Trophoblast cell (in vitro differentiated cells and primary cell): ENCODE results near the gene IFI30.
A peak's percentile ranks its signal among the peaks of the same experiment; 100 is the strongest.

Experiments
- DNase-seq, 2 donors: peaks; one replicate each; pipeline ENCODE4 v3.0.0-alpha.2; 2016
- H2AFZ ChIP-seq: 2 replicates; pipeline ENCODE4 v1.6.1; 2013; ENCODE audit warnings: low read length, moderate library complexity, mild to moderate bottlenecking; ENCODE audit not compliant: insufficient read depth, poor library complexity
- H2AK5ac ChIP-seq: 2 replicates; pipeline ENCODE4 v1.6.1; 2013; ENCODE audit warnings: mild to moderate bottlenecking, low read length
- H2BK120ac ChIP-seq: 2 replicates; pipeline ENCODE4 v1.6.1; 2013; ENCODE audit warnings: low read length, mild to moderate bottlenecking, moderate library complexity; ENCODE audit not compliant: insufficient read depth, poor library complexity
- H2BK12ac ChIP-seq: 2 replicates; pipeline ENCODE4 v1.6.1; 2013; ENCODE audit warnings: mild to moderate bottlenecking, low read length, moderate library complexity
- H2BK5ac ChIP-seq: 2 replicates; pipeline ENCODE4 v1.6.1; 2013; ENCODE audit warnings: low read length, low read depth, moderate library complexity, mild to moderate bottlenecking; ENCODE audit not compliant: poor library complexity
- H3K14ac ChIP-seq: 2 replicates; pipeline ENCODE4 v1.6.1; 2013; ENCODE audit warnings: mild to moderate bottlenecking, low read length
- H3K18ac ChIP-seq: 2 replicates; pipeline ENCODE4 v1.6.1; 2013; ENCODE audit warnings: mild to moderate bottlenecking, low read length
- H3K23ac ChIP-seq: 2 replicates; pipeline ENCODE4 v1.6.1; 2013; ENCODE audit warnings: low read length
- H3K27ac ChIP-seq: 2 replicates; pipeline ENCODE4 v1.5.1; 2013; ENCODE audit warnings: low read depth, mild to moderate bottlenecking, inconsistent platforms, low read length, moderate library complexity
- H3K27me3 ChIP-seq: 2 replicates; pipeline ENCODE4 v1.6.1; 2013; ENCODE audit warnings: inconsistent platforms, mild to moderate bottlenecking, low read length, moderate library complexity; ENCODE audit not compliant: insufficient read depth
- H3K36me3 ChIP-seq, 2 experiments: 1 replicate in 1 of 2; 2 replicates in 1 of 2; pipeline ENCODE4 v1.6.1; 2013; ENCODE audit warnings: low read length in 2 of 2, mild to moderate bottlenecking in 2 of 2, moderate library complexity in 1 of 2; ENCODE audit not compliant: insufficient read depth in 2 of 2, control insufficient read depth in 1 of 2
- H3K4ac ChIP-seq: 2 replicates; pipeline ENCODE4 v1.6.1; 2013; ENCODE audit warnings: low read depth, mild to moderate bottlenecking, low read length, moderate library complexity
- H3K4me1 ChIP-seq, 2 experiments: 1 replicate in 1 of 2; 2 replicates in 1 of 2; pipeline ENCODE4 v1.6.1; 2013; ENCODE audit warnings: low read length in 2 of 2, mild to moderate bottlenecking in 2 of 2, moderate library complexity in 1 of 2; ENCODE audit not compliant: insufficient read depth in 2 of 2, control insufficient read depth in 1 of 2
- H3K4me2 ChIP-seq: 2 replicates; pipeline ENCODE4 v1.6.1; 2013; ENCODE audit warnings: inconsistent platforms, mild to moderate bottlenecking, low read length, moderate library complexity
- H3K4me3 ChIP-seq: 2 replicates; pipeline ENCODE4 v1.5.1; 2013; ENCODE audit warnings: mild to moderate bottlenecking, low read depth, low read length, inconsistent platforms
- H3K79me1 ChIP-seq: one replicate; pipeline ENCODE4 v1.6.1; 2013; ENCODE audit warnings: low read length
- H3K79me2 ChIP-seq: 2 replicates; pipeline ENCODE4 v1.6.1; 2013; ENCODE audit warnings: low read length, mild to moderate bottlenecking; ENCODE audit not compliant: control insufficient read depth, insufficient read depth, poor library complexity
- H3K9ac ChIP-seq: 2 replicates; pipeline ENCODE4 v1.6.1; 2013; ENCODE audit warnings: mild to moderate bottlenecking, low read length
- H3K9me3 ChIP-seq: 2 replicates; pipeline ENCODE4 v1.6.1; 2013; ENCODE audit warnings: low read depth, mild to moderate bottlenecking, control low read depth, inconsistent platforms, low read length; ENCODE audit not compliant: insufficient read depth
- H4K12ac ChIP-seq: 2 replicates; pipeline ENCODE4 v1.6.1; 2013; ENCODE audit warnings: low read depth, mild to moderate bottlenecking, low read length, moderate library complexity
- H4K8ac ChIP-seq: 2 replicates; pipeline ENCODE4 v1.6.1; 2013; ENCODE audit warnings: low read depth, mild to moderate bottlenecking, low read length, moderate library complexity
- H4K91ac ChIP-seq: one replicate; pipeline ENCODE4 v1.6.1; 2013; ENCODE audit warnings: low read depth, mild to moderate bottlenecking, low read length, moderate library complexity
- WGBS: extraction: QIAGEN DNeasy Blood & Tissue Kit; methylation state at CpG from one replicate; pipeline ENCODE4 v1.1.7; 2013; ENCODE audit warnings: missing lambda C conversion rate; ENCODE audit not compliant: insufficient read length, insufficient coverage; ENCODE audit errors: extremely low coverage; 5-methylcytosine and 5-hydroxymethylcytosine counted together

The IFI30 gene

DNA sequence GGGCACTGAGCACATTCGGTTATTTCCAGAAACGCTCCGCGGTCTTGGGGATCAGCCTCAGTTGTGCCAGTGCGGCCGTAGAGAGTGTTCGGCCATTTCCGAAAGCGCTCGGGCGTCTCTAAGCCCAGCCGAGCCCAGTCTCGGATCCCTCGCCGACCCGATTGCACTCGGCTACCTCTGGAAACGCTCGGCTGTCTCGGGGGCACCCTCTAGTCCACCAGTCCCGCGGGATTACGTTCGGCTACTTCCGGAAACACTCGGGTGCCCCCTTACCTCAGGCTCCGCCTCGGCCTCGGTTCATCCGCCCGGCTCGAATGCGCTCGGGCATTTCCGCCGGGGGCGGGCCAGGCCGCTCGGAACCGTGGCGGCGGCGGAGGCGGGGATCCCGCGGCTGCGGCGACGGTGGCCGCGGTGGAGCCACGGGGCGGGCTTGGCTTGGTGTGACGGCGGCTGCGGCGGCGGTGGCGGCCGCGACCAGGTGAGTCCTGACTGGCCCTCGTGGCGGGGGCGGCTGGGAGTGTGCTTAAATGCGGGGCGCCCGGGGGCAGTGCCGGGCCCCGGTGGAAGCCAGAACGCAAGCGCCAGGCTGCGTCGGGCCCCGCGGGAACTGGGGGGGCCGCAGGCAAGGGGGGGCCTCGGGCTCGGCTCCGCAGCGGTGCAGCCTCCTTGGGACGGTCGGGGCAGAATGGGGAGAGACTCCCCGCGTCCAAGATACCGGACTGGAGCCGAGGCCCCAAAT, 20.6 kb upstream of the IFI30 start, which contains the start of gene PIK3R2:
PIK3R2 (plus strand) TSS at position 347 of the 739 bp plus-strand sequence. CDS start 2,717 bp downstream, outside the sequence.
- Histone ChIP-seq H3K9ac (peak within 1 kb of the TSS; percentile 96), H4K91ac (peak within 1 kb of the TSS; percentile 94), H3K4ac (peak within 1 kb of the TSS; percentile 93), H3K79me2 (peaks cover 13% of the 10 kb centered on the region), H3K36me3 (peaks cover 19 to 27% of the 10 kb centered on the region in 2 experiments), H3K9me3 (no peaks in the 10 kb centered on the region), H2AK5ac (peak within 1 kb of the TSS; percentile 94), H2AFZ (peak within 1 kb of the TSS; percentile 85), H3K27ac (peak within 1 kb of the TSS; percentile 95), H4K12ac (peak within 1 kb of the TSS; percentile 91), H3K27me3 (no peaks in the 10 kb centered on the region), H2BK5ac (peak within 1 kb of the TSS; percentile 88), H2BK120ac (peak within 1 kb of the TSS; percentile 91), H3K4me3 (peak within 1 kb of the TSS; percentile 86), H3K23ac (no peak within 1 kb of the TSS), H3K14ac (peak within 1 kb of the TSS; percentile 95), H4K8ac (peak within 1 kb of the TSS; percentile 94), H3K4me1 (peaks cover 8 to 9% of the 10 kb centered on the region in 2 experiments), H2BK12ac (no peak within 1 kb of the TSS), H3K18ac (peak within 1 kb of the TSS; percentile 97), H3K4me2 (peak within 1 kb of the TSS; percentile 88), H3K79me1 (peaks cover 11% of the 10 kb centered on the region)
- no CpG with 5 or more reads among the region's 86 CpGs for WGBS
- peak; percentile 100 for DNase-seq

DNA sequence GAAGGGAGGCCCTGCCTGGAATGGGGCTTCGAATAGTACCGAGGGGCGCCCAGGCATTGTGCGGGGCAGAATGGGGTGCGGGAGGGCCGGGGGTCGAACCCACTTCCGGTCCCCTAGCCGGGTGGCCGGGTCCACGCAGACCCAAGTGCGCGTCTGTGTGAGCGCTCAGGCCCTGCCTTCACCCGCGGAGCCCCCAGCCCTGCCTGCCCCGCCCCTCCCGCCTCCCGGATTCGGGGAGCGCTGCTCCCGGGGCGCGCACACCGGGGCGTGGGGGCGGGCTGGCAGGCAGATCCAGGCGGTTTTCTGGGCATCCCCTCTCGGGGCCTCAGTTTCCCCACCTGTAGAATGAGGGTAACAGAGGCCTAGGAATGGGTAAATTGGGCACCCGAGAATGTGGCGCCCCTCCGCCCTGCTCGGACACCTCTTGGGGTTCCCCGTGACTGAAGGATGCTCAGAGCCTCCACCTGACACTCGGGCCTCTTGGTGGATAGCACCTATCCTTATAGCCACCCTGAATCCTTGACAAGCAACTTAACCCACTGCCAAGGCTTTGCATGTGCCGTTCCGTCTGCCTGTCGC, 20.0 kb upstream of the IFI30 start:
- Histone ChIP-seq H3K4me1 (peaks cover 8 to 9% of the 10 kb centered on the region in 2 experiments), H3K18ac (peak overlapping the region; percentile 97), H3K4me3 (peak overlapping the region; percentile 86), H2BK120ac (peak overlapping the region; percentile 91), H3K79me2 (peaks cover 13% of the 10 kb centered on the region), H3K9me3 (no peaks in the 10 kb centered on the region), H3K79me1 (peaks cover 11% of the 10 kb centered on the region), H3K27ac (peak overlapping the region; percentile 76), H4K8ac (peak overlapping the region; percentile 94), H3K4me2 (peak overlapping the region; percentile 69), H3K14ac (peak overlapping the region; percentile 95), H2AK5ac (peak overlapping the region; percentile 94), H2AFZ (peak overlapping the region; percentile 85), H3K9ac (peak overlapping the region; percentile 87), H3K4ac (peak overlapping the region; percentile 93), H3K27me3 (no peaks in the 10 kb centered on the region), H2BK12ac (no peak overlapping the region), H3K36me3 (peaks cover 21 to 27% of the 10 kb centered on the region in 2 experiments), H4K12ac (peak overlapping the region; percentile 91), H2BK5ac (peak overlapping the region; percentile 88), H3K23ac (no peak overlapping the region), H4K91ac (peak overlapping the region; percentile 94)
- no CpG with 5 or more reads among the region's 38 CpGs for whole genome bisulfite sequencing
- DNase-seq = no peak

DNA sequence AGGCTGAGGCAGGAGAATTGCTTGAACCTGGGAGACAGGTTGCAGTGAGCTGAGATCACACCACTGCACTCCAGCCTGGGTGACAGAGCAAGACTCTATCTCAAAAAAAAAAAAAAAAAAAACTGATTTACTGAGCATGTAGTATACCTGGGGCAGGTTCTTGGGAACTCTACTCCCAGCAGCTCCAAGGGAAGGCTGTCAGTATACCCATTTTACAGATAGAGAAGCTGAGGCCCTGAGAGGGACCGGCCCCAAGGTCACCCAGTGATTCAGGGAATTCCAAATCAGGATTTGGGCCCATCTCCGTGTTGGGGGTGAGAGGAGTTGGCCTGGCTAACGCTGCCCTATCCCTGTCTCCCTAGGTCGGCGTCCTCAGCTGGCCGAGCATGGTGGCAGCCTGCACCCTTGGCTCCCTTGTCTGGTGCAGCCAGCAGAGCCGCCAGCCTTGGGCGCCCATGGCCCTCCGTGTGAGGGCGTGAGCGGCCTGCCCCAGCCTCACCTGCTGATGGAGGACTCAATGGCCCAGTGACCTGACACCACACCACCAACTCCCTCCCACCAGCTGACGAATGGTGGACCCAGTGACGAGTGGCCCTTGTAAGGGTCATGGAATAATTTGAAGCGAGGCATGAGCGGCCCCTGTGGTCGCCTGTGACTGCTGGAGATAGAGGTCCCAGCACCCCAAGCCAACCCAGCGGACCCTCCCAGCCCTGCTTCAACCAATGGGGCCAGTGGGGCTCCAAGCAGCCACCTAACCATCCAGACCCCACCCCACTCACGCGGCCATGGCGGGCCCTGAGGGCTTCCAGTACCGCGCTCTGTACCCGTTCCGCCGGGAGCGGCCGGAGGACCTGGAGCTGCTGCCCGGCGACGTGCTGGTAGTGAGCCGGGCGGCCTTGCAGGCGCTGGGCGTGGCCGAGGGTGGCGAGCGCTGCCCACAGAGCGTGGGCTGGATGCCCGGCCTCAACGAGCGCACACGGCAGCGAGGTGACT, 18.2 kb upstream of the IFI30 start:
- H3K79me1 ChIP-seq = peaks cover 11% of the 10 kb centered on the region
- H2AK5ac ChIP-seq = no peak overlapping the region
- H3K9ac ChIP-seq = no peak overlapping the region
- H2AFZ ChIP-seq = no peak overlapping the region
- WGBS = no CpG with 5 or more reads among the region's 43 CpGs
- H4K12ac ChIP-seq = no peak overlapping the region
- no peak overlapping the region for H3K14ac ChIP-seq
- H3K27ac ChIP-seq = no peak overlapping the region
- H3K4ac ChIP-seq = no peak overlapping the region
- no peak overlapping the region for H2BK5ac ChIP-seq
- no peak overlapping the region for H4K91ac ChIP-seq
- H3K4me2 ChIP-seq = no peak overlapping the region
- peaks cover 21 to 28% of the 10 kb centered on the region in 2 experiments for H3K36me3 ChIP-seq
- no peak overlapping the region for H3K4me3 ChIP-seq
- H2BK120ac ChIP-seq = no peak overlapping the region
- H3K23ac ChIP-seq = no peak overlapping the region
- no peaks in the 10 kb centered on the region for H3K9me3 ChIP-seq
- no peaks in the 10 kb centered on the region for H3K27me3 ChIP-seq
- H3K18ac ChIP-seq = peak overlapping the region; percentile 3
- DNase-seq = no peak
- H4K8ac ChIP-seq = no peak overlapping the region
- H3K4me1 ChIP-seq = peaks cover 8 to 9% of the 10 kb centered on the region in 2 experiments
- H3K79me2 ChIP-seq = peaks cover 13% of the 10 kb centered on the region
- H2BK12ac ChIP-seq = no peak overlapping the region

GRCh38 chr19:18156268-18156667, 17.3 kb upstream of the IFI30 start:
- Histone ChIP-seq H3K4me3 (no peak overlapping the region), H4K91ac (no peak overlapping the region), H3K27me3 (no peaks in the 10 kb centered on the region), H3K36me3 (peaks cover 27 to 33% of the 10 kb centered on the region in 2 experiments), H3K27ac (no peak overlapping the region), H3K4me1 (peaks cover 13 to 14% of the 10 kb centered on the region in 2 experiments), H3K4ac (no peak overlapping the region), H3K79me1 (peaks cover 11% of the 10 kb centered on the region), H3K9ac (no peak overlapping the region), H4K12ac (no peak overlapping the region), H2BK5ac (no peak overlapping the region), H2BK120ac (no peak overlapping the region), H3K4me2 (no peak overlapping the region), H3K23ac (no peak overlapping the region), H3K18ac (no peak overlapping the region), H2BK12ac (no peak overlapping the region), H2AFZ (no peak overlapping the region), H2AK5ac (no peak overlapping the region), H4K8ac (no peak overlapping the region), H3K9me3 (no peaks in the 10 kb centered on the region), H3K14ac (no peak overlapping the region), H3K79me2 (peaks cover 13% of the 10 kb centered on the region)
- DNase-seq = no peak
- no CpG with 5 or more reads among the region's 6 CpGs for WGBS
